Thyroid gland (tissue), 4 donors: ENCODE results near the gene R3HDML.

Experiments used
- POLR2A ChIP-seq, 2 donors: fragments of 450-650 bp; IDR thresholded peaks; one replicate each; pipeline ENCODE4 v1.6.1; 2017; ENCODE audit warnings: antibody characterized with exemption in 2 of 2, mild to moderate bottlenecking in 2 of 2, moderate library complexity in 1 of 2
- TF ChIP-seq, protein P1 (sequence below), 6 experiments: fragments of 200-600 bp in 3 of 6; fragments of 450-650 bp in 3 of 6; sonication (generic) in 3 of 6; IDR thresholded peaks; one replicate each; pipeline ENCODE4 v1.5.1; 2016 to 2019; ENCODE audit warnings: antibody characterized with exemption in 6 of 6, mild to moderate bottlenecking in 2 of 6, inconsistent platforms in 1 of 6, moderate library complexity in 1 of 6

DNA sequence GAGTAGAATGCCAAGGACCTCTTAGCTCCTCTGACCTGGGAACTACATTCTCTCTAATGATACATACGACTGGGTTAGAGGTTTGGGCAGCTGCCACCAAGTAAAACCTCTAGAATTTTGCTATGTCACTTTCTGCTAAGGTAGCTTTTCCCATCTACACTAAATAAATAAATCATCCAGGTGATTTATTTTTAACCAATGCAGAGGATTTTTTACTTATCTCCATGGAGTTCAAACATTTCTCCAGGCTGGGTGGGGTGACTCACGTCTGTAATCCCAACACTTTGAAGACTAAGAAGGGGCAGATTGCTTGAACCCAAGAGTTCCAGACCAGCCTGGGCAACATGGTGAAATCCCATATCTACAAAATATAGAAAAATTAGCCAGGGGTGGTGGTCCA, 45.8 kb downstream of the R3HDML start:
- TF ChIP-seq, protein P1, sequence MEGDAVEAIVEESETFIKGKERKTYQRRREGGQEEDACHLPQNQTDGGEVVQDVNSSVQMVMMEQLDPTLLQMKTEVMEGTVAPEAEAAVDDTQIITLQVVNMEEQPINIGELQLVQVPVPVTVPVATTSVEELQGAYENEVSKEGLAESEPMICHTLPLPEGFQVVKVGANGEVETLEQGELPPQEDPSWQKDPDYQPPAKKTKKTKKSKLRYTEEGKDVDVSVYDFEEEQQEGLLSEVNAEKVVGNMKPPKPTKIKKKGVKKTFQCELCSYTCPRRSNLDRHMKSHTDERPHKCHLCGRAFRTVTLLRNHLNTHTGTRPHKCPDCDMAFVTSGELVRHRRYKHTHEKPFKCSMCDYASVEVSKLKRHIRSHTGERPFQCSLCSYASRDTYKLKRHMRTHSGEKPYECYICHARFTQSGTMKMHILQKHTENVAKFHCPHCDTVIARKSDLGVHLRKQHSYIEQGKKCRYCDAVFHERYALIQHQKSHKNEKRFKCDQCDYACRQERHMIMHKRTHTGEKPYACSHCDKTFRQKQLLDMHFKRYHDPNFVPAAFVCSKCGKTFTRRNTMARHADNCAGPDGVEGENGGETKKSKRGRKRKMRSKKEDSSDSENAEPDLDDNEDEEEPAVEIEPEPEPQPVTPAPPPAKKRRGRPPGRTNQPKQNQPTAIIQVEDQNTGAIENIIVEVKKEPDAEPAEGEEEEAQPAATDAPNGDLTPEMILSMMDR (IDR thresholded peaks at IDR 0.05), result no peak
- no peak for TF ChIP-seq POLR2A (IDR thresholded peaks at IDR 0.05)
